Kidney epithelial cell (primary cell): ENCODE data around the gene PRR16. TPM values are rescaled to one million over a fixed set of nuclear protein-coding genes. Genes with fewer than 3 reads are reported as not detected.

Source experiments
- DNase-seq: peaks from one replicate; pipeline ENCODE4 v3.0.0-alpha.2; 2010; ENCODE audit warnings: low read depth
- H3K27me3 ChIP-seq: 2 replicates; pipeline ENCODE4 v1.6.0; 2011; ENCODE audit warnings: low read length; ENCODE audit not compliant: control insufficient read depth, insufficient read depth
- H3K36me3 ChIP-seq: 2 replicates; pipeline ENCODE4 v1.5.1; 2011; ENCODE audit warnings: low read length; ENCODE audit not compliant: control insufficient read depth, insufficient read depth
- H3K4me3 ChIP-seq: 2 replicates; pipeline ENCODE4 v1.5.1; 2011; ENCODE audit warnings: low read depth, mild to moderate bottlenecking, control low read depth, low read length
- CTCF ChIP-seq: IDR thresholded peaks from 2 replicates; pipeline ENCODE4 v1.5.1; 2011; ENCODE audit warnings: mild to moderate bottlenecking, moderate library complexity, low read length, control low read depth, inconsistent platforms; ENCODE audit not compliant: insufficient read depth, poor library complexity, severe bottlenecking
- total RNA-seq: library from RNA; depleted of rRNA; stranded (reverse); fragments of >200 nt; gene quantifications from 2 replicates; pipeline ENCODE4 v1.2.3, GENCODE V29; 2015

The PRR16 gene
- total RNA-seq, 1 donor from 2014 or later = 1.0 TPM

DNA sequence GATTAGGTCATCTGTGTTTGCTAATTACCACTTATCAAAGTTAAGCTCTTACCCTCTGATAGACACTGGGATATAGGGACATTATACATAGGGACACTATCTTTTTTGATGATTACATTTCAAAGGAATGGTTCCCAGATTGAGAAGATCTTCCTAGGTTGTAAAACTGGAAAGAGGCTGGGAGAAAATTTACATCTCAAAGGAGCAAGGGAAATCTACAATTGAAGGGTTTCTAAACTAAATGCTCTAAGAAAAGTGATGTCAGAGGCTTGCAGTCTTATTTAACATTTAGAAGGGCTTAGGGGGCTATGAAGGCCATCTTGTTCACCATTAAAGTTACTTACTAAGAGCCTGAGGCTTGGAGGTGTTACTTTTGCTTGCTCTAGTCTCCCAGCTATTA is 242.8 kb downstream of the PRR16 start:
- no peak overlapping the region for H3K4me3 ChIP-seq
- no peaks in the 10 kb centered on the region for H3K36me3 ChIP-seq
- no peak for TF ChIP-seq CTCF
- DNase-seq = no peak
- H3K27me3 ChIP-seq = no peaks in the 10 kb centered on the region

- no peak for TF ChIP-seq CTCF
- H3K27me3 ChIP-seq = no peaks in the 10 kb centered on the region
- H3K4me3 ChIP-seq = no peak overlapping the region
- no peaks in the 10 kb centered on the region for H3K36me3 ChIP-seq
- DNase-seq = no peak
Observed at GRCh38 chr5:120717381-120717780, 253.3 kb downstream of the PRR16 start.

GRCh38 chr5:120730214-120730613 is 266.1 kb downstream of the PRR16 start:
- no peak for TF ChIP-seq CTCF
- H3K4me3 ChIP-seq = no peak overlapping the region
- H3K27me3 ChIP-seq = no peaks in the 10 kb centered on the region
- no peaks in the 10 kb centered on the region for H3K36me3 ChIP-seq
- no peak for DNase-seq

- H3K36me3 ChIP-seq = no peaks in the 10 kb centered on the region
- H3K27me3 ChIP-seq = no peaks in the 10 kb centered on the region
- no peak overlapping the region for H3K4me3 ChIP-seq
- TF ChIP-seq CTCF = no peak
- no peak for DNase-seq
Observed at GRCh38 chr5:120734033-120734432, 269.9 kb downstream of the PRR16 start.

- no peak overlapping the region for H3K4me3 ChIP-seq
- H3K36me3 ChIP-seq = no peaks in the 10 kb centered on the region
- no peaks in the 10 kb centered on the region for H3K27me3 ChIP-seq
- no peak for TF ChIP-seq CTCF
- DNase-seq = no peak
Observed at GRCh38 chr5:120735076-120735475, 271.0 kb downstream of the PRR16 start.
